ENCODE measurements around the gene PTDSS2.

GRCh38 chr11:468036-468435, 18.0 kb downstream of the PTDSS2 start:
- TF ChIP-seq CTCF (IDR thresholded peaks at IDR 0.05) (no peak), EZH2 (IDR thresholded peaks at IDR 0.05; ENCODE audit: borderline replicate concordance, insufficient read depth, low read depth, low read length, poor library complexity, severe bottlenecking) (no peak)

All from B cell (primary cell).